ENCODE measurements around the gene GAPT.

DNA sequence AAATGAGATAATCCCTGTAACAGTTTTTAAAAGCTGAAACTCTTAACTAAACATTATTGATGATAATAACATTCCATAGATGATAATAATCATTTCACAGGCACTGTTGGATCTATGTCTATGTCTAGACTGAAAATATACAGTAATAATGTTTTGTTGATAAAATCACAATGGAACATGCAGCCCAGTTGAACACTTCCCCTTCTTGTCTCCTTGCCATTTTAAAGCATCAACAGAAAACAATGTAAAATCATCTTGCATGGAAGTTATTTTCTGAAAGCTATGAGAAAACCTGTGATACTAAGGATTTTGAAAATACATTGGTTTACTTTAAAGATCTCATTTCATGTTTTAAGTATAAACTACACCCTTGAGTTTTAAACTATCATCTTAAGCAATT, 1.9 kb downstream of the GAPT start:
- TF ChIP-seq CTCF (IDR thresholded peaks at IDR 0.05) (no peak), POLR2AphosphoS5 (IDR thresholded peaks at IDR 0.05; ENCODE audit: insufficient read depth in 1 of 2, low read depth in 1 of 2) (no peak)
